GM18873 (cell line): ENCODE data around the gene NTF3.

ENCODE experiments used
- ATAC-seq: cut with Tn5 transposase; IDR thresholded peaks from one replicate; pipeline ENCODE4 v1.9.1; 2021; ENCODE audit warnings: mild to moderate bottlenecking, moderate library complexity, moderate number of reproducible peaks; ENCODE audit not compliant: unreplicated experiment, low FRiP score

Gene NTF3

DNA sequence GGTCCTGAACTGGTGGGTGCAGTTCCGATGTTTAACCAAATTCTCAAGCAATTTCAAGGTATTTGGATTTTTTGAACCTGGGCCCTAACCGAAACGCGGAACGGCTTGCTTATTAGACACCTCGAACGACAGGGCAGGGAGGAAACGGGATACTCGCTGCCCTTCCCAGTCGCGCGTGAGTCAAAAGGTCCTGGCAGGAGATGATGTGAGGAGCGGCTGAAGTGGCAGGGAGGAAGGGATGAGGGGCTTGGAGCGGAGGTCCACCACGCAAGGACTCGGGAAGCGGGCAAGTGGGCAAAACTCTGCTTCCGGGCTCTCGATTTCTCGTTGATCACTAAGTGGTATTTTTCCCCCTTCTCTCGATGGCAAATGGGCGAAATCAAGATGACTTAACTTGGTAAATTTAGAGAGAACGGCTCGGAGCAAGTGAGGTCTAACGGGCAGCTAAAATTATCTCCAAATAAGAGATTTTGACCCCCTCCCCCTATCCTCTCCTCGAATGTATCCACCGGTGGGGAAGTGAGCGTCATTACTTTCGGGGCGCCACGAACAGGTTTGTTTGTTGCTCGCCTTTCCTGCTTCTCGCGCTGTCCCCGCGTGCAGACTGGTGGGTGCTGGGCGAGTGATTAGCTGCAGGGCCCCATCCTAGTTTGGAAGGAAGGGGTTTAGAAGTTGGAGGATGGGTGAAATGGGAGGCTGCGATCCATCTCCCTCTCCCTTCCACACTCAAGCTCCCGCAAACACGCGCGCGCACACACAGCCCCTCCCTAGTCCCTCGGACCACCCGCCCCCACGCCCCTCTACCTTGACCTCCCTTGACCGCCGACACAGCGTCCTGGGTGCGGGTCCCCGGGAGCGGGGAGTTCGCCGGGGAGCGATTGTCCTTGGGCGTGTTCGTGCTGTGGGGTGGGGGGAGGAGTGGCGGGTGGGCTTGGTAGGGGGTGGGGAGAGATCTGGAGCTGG, 986 bp upstream of the NTF3 start:
- ATAC-seq, result no peak

DNA sequence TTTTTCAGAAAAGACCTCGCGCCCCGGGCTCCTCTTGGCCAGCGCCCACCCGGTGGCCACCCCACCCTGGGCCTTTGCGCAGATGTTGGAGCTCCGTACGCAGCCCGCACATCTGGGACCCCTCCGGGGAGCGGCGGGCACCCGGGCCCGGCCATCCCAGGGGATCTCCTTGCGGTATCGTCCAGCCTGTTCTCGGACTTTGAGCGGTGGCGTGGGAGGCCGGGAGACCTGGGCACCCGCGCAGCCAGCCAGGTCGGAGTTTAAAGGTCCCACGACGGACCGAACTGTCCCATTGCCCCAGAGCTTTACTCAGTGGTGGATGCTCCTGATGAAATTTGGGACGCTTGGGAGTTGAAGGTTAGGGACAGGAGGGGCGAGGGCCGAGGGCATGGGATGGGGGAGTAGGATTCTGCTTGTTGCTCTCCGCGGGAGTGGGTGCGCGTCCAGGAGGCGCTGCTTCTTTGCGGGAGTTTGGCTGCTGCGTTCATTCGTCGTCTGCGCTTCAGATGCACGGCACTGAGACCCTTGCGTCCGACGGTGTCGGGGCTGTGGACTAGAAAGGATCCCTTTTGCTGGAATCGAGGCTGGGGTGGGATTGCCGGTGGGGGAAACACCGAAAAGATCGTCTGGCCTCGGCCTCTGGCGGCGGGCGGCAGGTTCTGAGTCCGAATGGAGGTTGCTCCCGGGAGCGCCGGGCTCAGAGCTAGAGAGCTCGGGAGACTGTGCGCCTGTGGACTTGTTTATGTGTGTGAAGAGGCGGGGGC, 1.4 kb downstream of the NTF3 start:
- ATAC-seq, result no peak

DNA sequence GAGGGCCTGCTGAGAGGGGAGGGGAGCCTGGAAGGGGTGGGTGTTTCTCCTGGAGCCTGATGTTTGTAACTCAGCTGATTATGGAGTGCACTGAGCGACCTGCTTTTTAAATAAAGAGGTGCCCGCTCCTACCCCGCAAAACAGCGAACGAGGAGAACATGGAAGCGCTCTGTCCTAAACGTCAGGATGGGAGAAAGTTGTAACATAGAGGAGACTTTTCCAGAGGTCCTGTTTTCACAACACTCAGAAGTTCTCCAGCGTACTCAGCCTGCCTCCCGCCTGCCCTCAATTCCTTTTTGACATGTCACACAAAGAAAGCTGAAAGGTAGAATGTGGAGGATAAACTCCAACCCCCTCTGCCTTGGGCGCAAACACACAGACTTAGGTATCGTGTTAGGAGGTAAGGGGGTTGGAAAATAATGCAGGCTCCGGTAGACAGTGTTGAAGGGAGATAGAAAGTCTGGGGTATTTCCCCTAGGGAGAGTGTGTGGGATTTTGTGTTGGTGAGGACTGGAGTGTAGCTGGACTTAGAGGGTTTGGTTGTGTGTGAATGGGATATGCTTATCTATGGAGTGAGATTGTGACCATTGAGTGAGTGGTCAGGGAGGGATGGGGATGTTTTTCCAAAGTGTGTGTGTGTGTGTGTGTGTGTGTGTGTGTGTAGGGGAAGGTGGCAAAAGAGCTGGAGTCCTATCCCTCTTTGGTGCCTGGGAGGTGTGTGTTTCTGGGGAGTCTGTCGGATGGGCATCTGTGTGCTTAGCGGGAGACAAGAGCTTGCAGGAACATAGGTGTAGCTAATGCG, 2.1 kb downstream of the NTF3 start:
- ATAC-seq, result no peak

GRCh38 chr12:5434647-5435560, 3.0 kb downstream of the NTF3 start:
- ATAC-seq, result no peak

DNA sequence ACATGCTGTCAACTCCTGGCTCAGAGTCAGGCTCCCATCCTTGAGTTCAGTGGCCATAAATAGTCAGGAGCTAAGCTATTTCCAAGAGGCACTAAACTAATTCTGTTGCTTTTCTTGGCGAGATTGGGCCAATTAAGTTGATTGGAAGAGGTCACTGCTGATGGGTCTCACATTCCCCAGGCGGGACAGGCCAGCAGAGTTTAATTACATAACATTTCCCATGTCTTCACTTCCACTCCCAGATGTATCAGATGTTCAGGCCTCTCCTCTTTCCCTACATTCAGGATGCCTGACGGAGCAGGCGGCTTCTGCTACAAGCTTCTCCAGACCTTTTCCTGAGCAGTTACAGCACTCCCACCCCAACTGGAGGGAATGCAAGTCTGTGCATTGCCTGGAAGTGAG, 5.3 kb downstream of the NTF3 start:
- no peak for ATAC-seq

GRCh38 chr12:5437589-5437988, 5.7 kb downstream of the NTF3 start:
- no peak for ATAC-seq

GRCh38 chr12:5438671-5439200, 6.8 kb downstream of the NTF3 start:
- no peak for ATAC-seq

- ATAC-seq, result no peak
Measured at GRCh38 chr12:5439371-5439771, 7.5 kb downstream of the NTF3 start.

- no peak for ATAC-seq
Measured at GRCh38 chr12:5439788-5440300, 7.9 kb downstream of the NTF3 start.

DNA sequence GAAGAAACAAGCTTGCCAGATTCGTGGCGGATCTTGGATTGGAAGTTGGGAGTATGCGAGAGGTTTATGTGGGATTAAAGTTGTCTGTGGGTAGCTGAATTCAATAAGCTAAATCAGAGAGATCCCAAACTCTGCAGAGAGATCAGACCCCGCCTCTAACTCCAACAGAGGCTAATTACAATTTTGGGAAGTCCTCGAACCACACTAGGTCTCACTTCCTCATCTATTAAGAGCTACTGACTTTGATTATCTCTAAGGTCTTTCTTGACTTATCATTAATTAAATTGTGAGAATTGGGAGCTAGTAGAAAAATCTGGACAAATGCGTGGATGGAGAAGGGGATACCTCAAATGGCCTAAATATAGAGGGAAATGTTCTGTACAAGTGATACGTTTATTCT, 9.1 kb downstream of the NTF3 start:
- ATAC-seq, result no peak

GRCh38 chr12:5441497-5442236, 9.8 kb downstream of the NTF3 start:
- no peak for ATAC-seq

- ATAC-seq, result no peak
Measured at GRCh38 chr12:5442251-5443006, 10.5 kb downstream of the NTF3 start.

DNA sequence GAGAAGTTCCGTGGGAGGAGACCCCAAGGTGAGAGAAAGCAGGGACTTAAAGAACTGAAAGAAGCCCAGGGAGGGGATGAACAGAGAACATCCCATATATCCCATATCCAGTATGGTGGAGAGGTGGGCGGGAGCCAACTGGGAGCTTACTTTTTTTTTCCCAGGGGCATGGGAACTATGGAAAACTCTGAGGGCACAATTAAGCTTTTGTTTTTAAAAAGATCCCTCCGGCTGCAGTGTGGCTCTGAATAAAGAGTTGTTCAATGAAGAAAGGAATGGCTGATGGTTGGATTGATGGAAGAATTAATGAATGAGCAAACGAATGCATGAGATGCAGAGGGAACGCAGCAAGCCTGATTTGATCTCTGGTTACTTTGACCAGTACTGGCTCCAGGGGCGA, 12.6 kb downstream of the NTF3 start:
- no peak for ATAC-seq

DNA sequence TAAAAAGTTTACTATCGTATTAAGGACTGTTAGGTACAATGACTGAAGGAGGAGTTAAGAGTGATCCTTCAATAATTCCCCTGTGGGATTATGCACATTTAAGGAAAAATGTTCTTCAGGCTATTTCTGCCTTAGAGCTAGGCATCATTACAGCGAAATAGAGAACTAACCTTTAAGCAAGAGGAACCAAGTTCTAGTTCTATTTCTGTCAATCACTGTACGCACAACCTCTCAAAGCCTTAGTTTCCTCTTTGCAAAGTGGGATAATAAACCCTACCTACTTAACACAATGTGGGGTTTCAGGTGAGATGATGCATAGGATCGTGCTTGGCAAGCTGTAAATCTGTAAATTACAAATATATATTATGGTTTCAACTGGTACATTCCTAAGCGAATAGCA, 15.4 kb downstream of the NTF3 start:
- no peak for ATAC-seq

DNA sequence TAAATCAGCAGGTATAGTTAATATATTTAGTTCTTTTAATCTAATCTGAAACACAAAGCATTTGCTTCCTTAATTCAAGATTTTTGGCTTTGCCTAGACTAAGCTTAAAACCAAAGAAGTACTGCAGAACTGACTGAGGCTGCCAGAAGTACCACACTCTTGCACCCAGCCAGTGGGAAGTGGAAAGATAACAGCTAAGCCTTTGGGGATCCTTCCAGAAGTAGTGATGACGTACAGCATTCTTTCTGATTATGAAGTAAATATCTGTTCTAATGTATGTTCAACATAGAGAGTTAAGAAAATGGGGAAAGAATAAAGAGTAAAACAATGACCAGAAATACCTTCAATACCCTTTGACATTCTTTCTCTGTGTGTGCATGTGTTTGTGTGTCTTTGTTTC, 19.3 kb downstream of the NTF3 start:
- ATAC-seq, result no peak

GRCh38 chr12:5452569-5452968, 20.7 kb downstream of the NTF3 start:
- no peak for ATAC-seq

- ATAC-seq, result no peak
Measured at GRCh38 chr12:5453466-5453865, 21.6 kb downstream of the NTF3 start.

DNA sequence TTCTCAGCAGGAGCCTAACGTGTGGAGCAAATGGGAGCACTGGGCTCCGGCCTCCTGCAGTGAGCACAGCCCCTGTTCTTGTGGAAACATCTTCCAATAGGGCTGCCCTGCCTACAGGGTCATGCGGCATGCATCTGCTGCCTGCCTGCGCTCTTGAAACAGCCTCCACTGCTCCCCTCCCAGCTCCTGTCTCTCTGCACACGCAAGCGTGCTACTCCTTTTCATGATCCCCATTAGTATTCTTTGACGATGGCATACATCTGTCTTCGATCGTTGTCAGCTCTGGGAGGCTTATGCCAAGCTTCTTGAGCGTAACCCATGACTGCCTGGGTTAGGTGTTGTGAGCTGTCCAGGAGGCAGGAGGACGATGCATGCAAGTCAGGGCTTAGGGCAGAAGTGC, 23.1 kb downstream of the NTF3 start:
- ATAC-seq, result no peak
